IMR-90 (cell line): ENCODE measurements around the gene KCNQ5. TPM values are rescaled to one million over a fixed set of nuclear protein-coding genes. Genes with fewer than 3 reads are reported as not detected.

Experiments
- ATAC-seq: fragments of 200-7000 bp; cut with Tn5 transposase; 2 replicates; pipeline ENCODE4 v1.9.1; 2020; ENCODE audit warnings: low read depth, mild to moderate bottlenecking, moderate library complexity
- BruUV-seq: library from RNA; stranded (reverse); fragments of 400-500 nt; replicated peaks from 2 replicates; lab custom pipeline; 2021; lab: Mats Ljungman, UMichigan
- CTCF ChIA-PET: fragments of 300-600 bp; formaldehyde crosslinking; extraction: SDS; loops from one replicate; lab custom pipeline; 2021; ENCODE audit warnings: antibody characterized with exemption; lab: Yijun Ruan, JAX
- POLR2A ChIA-PET: fragments of 300-600 bp; sonication (Branson Sonifier 250); formaldehyde crosslinking; loops from one replicate; lab custom pipeline; 2022; ENCODE audit warnings: antibody characterized with exemption; ENCODE audit not compliant: unreplicated experiment; lab: Charles Lee
- DNase-seq: peaks from one replicate; pipeline ENCODE4 v3.0.0; 2013
- H2AFZ ChIP-seq: replicated peaks from 2 replicates; pipeline ENCODE3; 2013; ENCODE audit warnings: low read length, mild to moderate bottlenecking; ENCODE audit not compliant: poor library complexity
- H2AK5ac ChIP-seq: 2 replicates; pipeline ENCODE4 v1.6.1; 2013; ENCODE audit warnings: low read depth, low read length, inconsistent platforms
- H2AK9ac ChIP-seq: replicated peaks from 2 replicates; pipeline ENCODE3; 2013; ENCODE audit warnings: mild to moderate bottlenecking, low read depth, low read length, moderate library complexity; ENCODE audit not compliant: poor library complexity
- H2BK120ac ChIP-seq: 2 replicates; pipeline ENCODE4 v1.6.1; 2013; ENCODE audit warnings: low read depth, low read length, inconsistent platforms
- H2BK15ac ChIP-seq: 3 replicates; pipeline ENCODE4 v1.6.1; 2013; ENCODE audit warnings: low read depth, low read length, inconsistent platforms
- H2BK20ac ChIP-seq: 2 replicates; pipeline ENCODE4 v1.6.1; 2013; ENCODE audit warnings: low read depth, mild to moderate bottlenecking, inconsistent platforms, low read length, moderate library complexity
- H2BK5ac ChIP-seq: 2 replicates; pipeline ENCODE4 v1.6.1; 2013; ENCODE audit warnings: mild to moderate bottlenecking, low read depth, low read length, inconsistent platforms; ENCODE audit not compliant: poor library complexity, severe bottlenecking
- H3K14ac ChIP-seq: replicated peaks from 2 replicates; pipeline ENCODE4 v1.6.1; 2013; ENCODE audit warnings: low read depth, low read length, inconsistent platforms
- H3K18ac ChIP-seq: 2 replicates; pipeline ENCODE4 v1.6.1; 2013; ENCODE audit warnings: low read depth, low read length, control low read depth
- H3K23ac ChIP-seq: 2 replicates; pipeline ENCODE4 v1.6.1; 2013; ENCODE audit warnings: low read depth, low read length, inconsistent platforms
- H3K27ac ChIP-seq: 2 replicates; pipeline ENCODE4 v1.5.1; 2013; ENCODE audit warnings: mild to moderate bottlenecking, control low read depth, low read length; ENCODE audit not compliant: insufficient read depth
- H3K27me3 ChIP-seq: 2 replicates; pipeline ENCODE4 v1.6.1; 2013; ENCODE audit warnings: low read length; ENCODE audit not compliant: control insufficient read depth, insufficient read depth
- H3K36me3 ChIP-seq: 2 replicates; pipeline ENCODE4 v1.6.1; 2013; ENCODE audit warnings: low read length, mixed read lengths; ENCODE audit not compliant: control insufficient read depth, insufficient read depth
- H3K4ac ChIP-seq: 2 replicates; pipeline ENCODE4 v1.6.1; 2013; ENCODE audit warnings: low read depth, low read length, inconsistent platforms
- H3K4me1 ChIP-seq: 2 replicates; pipeline ENCODE4 v1.6.1; 2013; ENCODE audit warnings: low read length, mixed read lengths; ENCODE audit not compliant: control insufficient read depth, insufficient read depth
- H3K4me2 ChIP-seq: 2 replicates; pipeline ENCODE4 v1.6.1; 2013; ENCODE audit warnings: low read depth, mild to moderate bottlenecking, control low read depth, low read length, moderate library complexity
- H3K4me3 ChIP-seq: 2 replicates; pipeline ENCODE4 v1.5.1; 2013; ENCODE audit warnings: low read depth, mild to moderate bottlenecking, control low read depth, low read length, moderate library complexity; ENCODE audit not compliant: insufficient read depth
- H3K56ac ChIP-seq: 2 replicates; pipeline ENCODE4 v1.6.1; 2013; ENCODE audit warnings: low read length, inconsistent platforms; ENCODE audit not compliant: insufficient read depth; ENCODE audit errors: extremely low read depth
- H3K79me1 ChIP-seq, 2 experiments: 2 replicates each; pipeline ENCODE4 v1.6.1; 2013; ENCODE audit warnings: low read length in 2 of 2, inconsistent platforms in 1 of 2, low read depth in 1 of 2
- H3K9ac ChIP-seq: 2 replicates; pipeline ENCODE4 v1.6.1; 2013; ENCODE audit warnings: low read depth, low read length, control low read depth
- H3K9me1 ChIP-seq: 2 replicates; pipeline ENCODE4 v1.6.1; 2013; ENCODE audit warnings: low read length, inconsistent platforms; ENCODE audit not compliant: insufficient read depth
- H3K9me3 ChIP-seq: 2 replicates; pipeline ENCODE4 v1.6.1; 2013; ENCODE audit warnings: low read length; ENCODE audit not compliant: control insufficient read depth, insufficient read depth
- H4K20me1 ChIP-seq: 2 replicates; pipeline ENCODE4 v1.6.1; 2013; ENCODE audit warnings: low read length, inconsistent platforms; ENCODE audit not compliant: insufficient read depth
- H4K5ac ChIP-seq: 2 replicates; pipeline ENCODE4 v1.6.1; 2013; ENCODE audit warnings: mild to moderate bottlenecking, low read depth, low read length, control low read depth
- H4K8ac ChIP-seq, 2 experiments: 2 replicates each; pipeline ENCODE4 v1.6.1; 2013; ENCODE audit warnings: low read depth in 2 of 2, low read length in 2 of 2, control low read depth in 1 of 2, inconsistent platforms in 1 of 2
- H4K91ac ChIP-seq: 2 replicates; pipeline ENCODE4 v1.6.1; 2013; ENCODE audit warnings: low read depth, low read length, inconsistent platforms; ENCODE audit not compliant: insufficient read depth
- BHLHE40 ChIP-seq: fragments of 150-350 bp; IDR thresholded peaks from 2 replicates; pipeline ENCODE4 v1.6.1; 2016; ENCODE audit warnings: mild to moderate bottlenecking, low read depth, low read length
- CEBPB ChIP-seq: IDR thresholded peaks from 2 replicates; pipeline ENCODE4 v1.6.1; 2012; ENCODE audit warnings: low read depth, low read length, improper control_type of control experiment
- CHD1 ChIP-seq: IDR thresholded peaks from 2 replicates; pipeline ENCODE4 v1.6.1; 2012; ENCODE audit warnings: low read depth, low read length, improper control_type of control experiment
- MAFK ChIP-seq: IDR thresholded peaks from 2 replicates; pipeline ENCODE4 v1.6.1; 2012; ENCODE audit warnings: low read depth, low read length, improper control_type of control experiment
- MAZ ChIP-seq: IDR thresholded peaks from 2 replicates; pipeline ENCODE4 v1.6.1; 2012; ENCODE audit warnings: low read depth, mild to moderate bottlenecking, low read length, improper control_type of control experiment, moderate library complexity, borderline replicate concordance
- MXI1 ChIP-seq: IDR thresholded peaks from 2 replicates; pipeline ENCODE4 v1.6.1; 2012; ENCODE audit warnings: low read depth, mild to moderate bottlenecking, low read length, moderate library complexity, borderline replicate concordance
- NFE2L2 ChIP-seq: fragments of 150-350 bp; IDR thresholded peaks from 2 replicates; pipeline ENCODE4 v1.6.1; 2016; ENCODE audit warnings: low read depth, mild to moderate bottlenecking, low read length
- POLR2A ChIP-seq: IDR thresholded peaks from 2 replicates; pipeline ENCODE4 v1.6.1; 2012; ENCODE audit warnings: mild to moderate bottlenecking, low read depth, low read length
- RAD21 ChIP-seq: IDR thresholded peaks from 2 replicates; pipeline ENCODE4 v1.6.1; 2012; ENCODE audit warnings: low read length, improper control_type of control experiment
- RCOR1 ChIP-seq: IDR thresholded peaks from 2 replicates; pipeline ENCODE4 v1.6.1; 2012; ENCODE audit warnings: mild to moderate bottlenecking, low read length, improper control_type of control experiment; ENCODE audit not compliant: insufficient replicate concordance
- RFX5 ChIP-seq: IDR thresholded peaks from 2 replicates; pipeline ENCODE4 v1.8.0; 2012; ENCODE audit warnings: low read depth, mild to moderate bottlenecking, low read length, moderate library complexity
- SMC3 ChIP-seq: fragments of 150-350 bp; IDR thresholded peaks from 2 replicates; pipeline ENCODE4 v1.6.1; 2016; ENCODE audit warnings: low read depth, mild to moderate bottlenecking, antibody characterized with exemption, low read length, moderate library complexity
- WGBS, 2 experiments: methylation state at CpG; one replicate each; pipeline versions ENCODE4 v1.1.5 to v1.1.7; 2013; ENCODE audit warnings: missing lambda C conversion rate in 2 of 2; ENCODE audit not compliant: insufficient read length in 1 of 2; ENCODE audit errors: extremely low coverage in 2 of 2; 5-methylcytosine and 5-hydroxymethylcytosine counted together
- dilution Hi-C: fragments of 300-500 bp; cut with HindIII; formaldehyde crosslinking; loops from one replicate; pipeline ENCODE4 v1.14.3; 2018; ENCODE audit warnings: low sequenced_read_pairs; ENCODE audit not compliant: unreplicated experiment
- in situ Hi-C: fragments of 300-500 bp; cut with MboI; formaldehyde crosslinking; loops from 3 replicates; pipeline ENCODE4 v1.14.3; 2019; ENCODE audit warnings: low sequenced_read_pairs, inconsistent platforms, mixed read lengths
- intact Hi-C: fragments of 100-400 bp; cut with micrococcal nuclease; formaldehyde crosslinking; loops from 2 replicates; pipeline ENCODE4 v1.10.0; 2022
- polyA plus RNA-seq, 3 experiments: library from polyadenylated mRNA; depleted of rRNA; stranded (reverse); fragments of >200 nt; gene quantifications; 2 replicates each; pipeline ENCODE4 v1.2.3, GENCODE V29; 2012; ENCODE audit warnings: low replicate concordance in 1 of 3
- total RNA-seq: library from RNA; depleted of rRNA; stranded (reverse); fragments of >200 nt; gene quantifications from 2 replicates; pipeline ENCODE4 v1.2.3, GENCODE V29; 2012
- TF ChIP-seq, protein P1 (sequence below): fragments of 150-350 bp; IDR thresholded peaks from 2 replicates; pipeline ENCODE4 v1.6.1; 2017; ENCODE audit warnings: mild to moderate bottlenecking, antibody characterized with exemption, low read length, low read depth
- TF ChIP-seq, protein P2 (sequence below): conservative IDR thresholded peaks from 2 replicates; pipeline ENCODE4 v1.5.1; 2012; ENCODE audit warnings: mild to moderate bottlenecking, low read depth, low read length, improper control_type of control experiment

The KCNQ5 gene
- total and polyA plus RNA-seq, 2 of the 4 experiments (the other 2 are of a cell fraction): 0.75 to 1.3 TPM

DNA sequence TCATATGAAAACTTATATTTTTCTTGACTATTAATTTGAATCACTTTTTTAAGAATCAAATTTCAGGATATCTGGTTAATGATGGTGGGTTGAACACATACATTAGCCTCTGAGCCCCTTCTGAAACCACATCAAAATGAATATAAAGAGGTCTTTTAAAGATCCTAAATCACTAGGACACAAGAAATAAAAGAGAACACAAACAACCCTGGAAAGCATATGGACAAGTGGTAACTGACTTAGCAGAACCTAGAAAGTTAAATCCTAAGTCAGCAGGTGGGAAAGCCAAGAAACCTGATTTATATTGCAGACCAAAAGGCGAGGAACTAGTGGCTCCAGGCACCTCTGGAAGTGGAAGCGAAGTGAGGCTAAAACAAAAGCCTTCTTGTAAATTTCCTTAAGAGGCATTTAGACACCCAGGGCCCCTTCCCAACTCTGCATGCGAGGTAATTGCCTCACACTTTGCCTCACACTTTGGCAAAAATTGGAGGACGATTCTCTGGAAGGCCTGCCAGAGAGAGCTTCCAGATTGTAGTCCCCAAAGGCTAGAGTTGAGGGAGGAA lies 309.5 kb downstream of the KCNQ5 start:
- no peaks in the 10 kb centered on the region for H3K36me3 ChIP-seq
- no peak overlapping the region for H4K5ac ChIP-seq
- no peak overlapping the region for H2AK9ac ChIP-seq
- ChIA-PET CTCF (interaction anchor here (1.0 kb wide), 1 partner anchor 197 kb away, joined by 3 read pairs; no protein-coding TSS in a partner anchor), POLR2A (no interaction called here)
- H3K27ac ChIP-seq: no peak overlapping the region
- no peak overlapping the region for H2BK20ac ChIP-seq
- H2AFZ ChIP-seq: no peak overlapping the region
- no peak overlapping the region for H2AK5ac ChIP-seq
- H2BK5ac ChIP-seq: no peak overlapping the region
- DNase-seq (no peak), ATAC-seq (no peak)
- intact Hi-C loops: no loop called here
- H3K14ac ChIP-seq: no peak overlapping the region
- dilution Hi-C loops: no loop called here
- no peaks in the 10 kb centered on the region for H4K20me1 ChIP-seq
- H3K23ac ChIP-seq: no peak overlapping the region
- no peaks in the 10 kb centered on the region for H3K9me1 ChIP-seq
- no peak overlapping the region for H2BK120ac ChIP-seq
- H3K9me3 ChIP-seq: no peaks in the 10 kb centered on the region
- no peak overlapping the region for H4K91ac ChIP-seq
- H4K8ac ChIP-seq: no peak overlapping the region
- no peak overlapping the region for H3K4ac ChIP-seq
- no peak overlapping the region for H3K18ac ChIP-seq
- no peaks in the 10 kb centered on the region for H3K4me1 ChIP-seq
- H2BK15ac ChIP-seq: no peak overlapping the region
- WGBS, 2 experiments: no CpG with 5 or more reads among the region's 4 CpGs
- no peaks in the 10 kb centered on the region for H3K79me1 ChIP-seq
- in situ Hi-C loops: no loop called here
- H3K9ac ChIP-seq: no peak overlapping the region
- no peak for TF ChIP-seq RFX5
- TF ChIP-seq, protein P1, sequence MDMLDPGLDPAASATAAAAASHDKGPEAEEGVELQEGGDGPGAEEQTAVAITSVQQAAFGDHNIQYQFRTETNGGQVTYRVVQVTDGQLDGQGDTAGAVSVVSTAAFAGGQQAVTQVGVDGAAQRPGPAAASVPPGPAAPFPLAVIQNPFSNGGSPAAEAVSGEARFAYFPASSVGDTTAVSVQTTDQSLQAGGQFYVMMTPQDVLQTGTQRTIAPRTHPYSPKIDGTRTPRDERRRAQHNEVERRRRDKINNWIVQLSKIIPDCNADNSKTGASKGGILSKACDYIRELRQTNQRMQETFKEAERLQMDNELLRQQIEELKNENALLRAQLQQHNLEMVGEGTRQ: no peak
- TF ChIP-seq NFE2L2: no peak
- no peak for TF ChIP-seq RAD21
- no peak for TF ChIP-seq MAZ
- no peak for TF ChIP-seq CEBPB
- no peak for TF ChIP-seq MAFK
- TF ChIP-seq MXI1: no peak
- no peak for TF ChIP-seq SMC3
- TF ChIP-seq, protein P2, sequence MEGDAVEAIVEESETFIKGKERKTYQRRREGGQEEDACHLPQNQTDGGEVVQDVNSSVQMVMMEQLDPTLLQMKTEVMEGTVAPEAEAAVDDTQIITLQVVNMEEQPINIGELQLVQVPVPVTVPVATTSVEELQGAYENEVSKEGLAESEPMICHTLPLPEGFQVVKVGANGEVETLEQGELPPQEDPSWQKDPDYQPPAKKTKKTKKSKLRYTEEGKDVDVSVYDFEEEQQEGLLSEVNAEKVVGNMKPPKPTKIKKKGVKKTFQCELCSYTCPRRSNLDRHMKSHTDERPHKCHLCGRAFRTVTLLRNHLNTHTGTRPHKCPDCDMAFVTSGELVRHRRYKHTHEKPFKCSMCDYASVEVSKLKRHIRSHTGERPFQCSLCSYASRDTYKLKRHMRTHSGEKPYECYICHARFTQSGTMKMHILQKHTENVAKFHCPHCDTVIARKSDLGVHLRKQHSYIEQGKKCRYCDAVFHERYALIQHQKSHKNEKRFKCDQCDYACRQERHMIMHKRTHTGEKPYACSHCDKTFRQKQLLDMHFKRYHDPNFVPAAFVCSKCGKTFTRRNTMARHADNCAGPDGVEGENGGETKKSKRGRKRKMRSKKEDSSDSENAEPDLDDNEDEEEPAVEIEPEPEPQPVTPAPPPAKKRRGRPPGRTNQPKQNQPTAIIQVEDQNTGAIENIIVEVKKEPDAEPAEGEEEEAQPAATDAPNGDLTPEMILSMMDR: no peak
- TF ChIP-seq BHLHE40: no peak
- TF ChIP-seq RCOR1: no peak
- no peak for TF ChIP-seq POLR2A
- TF ChIP-seq CHD1: no peak
- H3K4me3 ChIP-seq: no peak overlapping the region
- no peaks in the 10 kb centered on the region for H3K27me3 ChIP-seq
- no peak overlapping the region for H3K56ac ChIP-seq
- H3K4me2 ChIP-seq: no peak overlapping the region
- BruUV-seq: no TSS peak
